GM23338 (cell line): ENCODE results near the gene POC1B. TPM values are rescaled to one million over a fixed set of nuclear protein-coding genes. Genes with fewer than 3 reads are reported as not detected.

Experiments used
- ATAC-seq: fragments of 200-7000 bp; cut with Tn5 transposase; 3 replicates; pipeline ENCODE4 v1.9.1; 2020
- DNase-seq: peaks from one replicate; pipeline ENCODE4 v3.0.0-alpha.2; 2015; ENCODE audit warnings: low spot score
- H2AFZ ChIP-seq: fragments of 200-600 bp; sonication (generic); 2 replicates; pipeline ENCODE4 v1.8.0; 2016; ENCODE audit warnings: antibody characterized with exemption, mild to moderate bottlenecking, moderate library complexity
- H3F3A ChIP-seq: fragments of 200-600 bp; sonication (generic); replicated peaks from 2 replicates; pipeline ENCODE4 v1.8.0; 2017; ENCODE audit warnings: antibody characterized with exemption, mixed run types, low read depth
- H3K27ac ChIP-seq: fragments of 200-600 bp; sonication (generic); 2 replicates; pipeline ENCODE4 v1.6.1; 2016; ENCODE audit warnings: low read depth
- H3K27me3 ChIP-seq: fragments of 200-600 bp; sonication (generic); 2 replicates; pipeline ENCODE4 v1.8.0; 2016; ENCODE audit warnings: mild to moderate bottlenecking, mixed run types, moderate library complexity; ENCODE audit not compliant: insufficient read depth
- H3K36me3 ChIP-seq: fragments of 200-600 bp; sonication (generic); 2 replicates; pipeline ENCODE4 v1.8.0; 2016; ENCODE audit warnings: mild to moderate bottlenecking; ENCODE audit not compliant: insufficient read depth
- H3K4me1 ChIP-seq: fragments of 200-600 bp; sonication (generic); 2 replicates; pipeline ENCODE4 v1.8.0; 2016; ENCODE audit warnings: mild to moderate bottlenecking, moderate library complexity; ENCODE audit not compliant: insufficient read depth
- H3K4me2 ChIP-seq: fragments of 200-600 bp; sonication (generic); 2 replicates; pipeline ENCODE4 v1.7.1; 2017; ENCODE audit warnings: mixed run types
- H3K4me3 ChIP-seq: fragments of 200-600 bp; sonication (generic); 2 replicates; pipeline ENCODE4 v1.6.1; 2016; ENCODE audit warnings: mixed run types
- H3K79me2 ChIP-seq: fragments of 200-600 bp; sonication (generic); replicated peaks from 2 replicates; pipeline ENCODE4 v1.8.0; 2017; ENCODE audit warnings: mild to moderate bottlenecking; ENCODE audit not compliant: insufficient read depth
- H3K9me2 ChIP-seq: fragments of 200-600 bp; sonication (generic); 2 replicates; pipeline ENCODE4 v1.8.0; 2017; ENCODE audit not compliant: insufficient read depth
- H4K20me1 ChIP-seq: fragments of 200-600 bp; sonication (generic); replicated peaks from 2 replicates; pipeline ENCODE4 v1.8.0; 2017; ENCODE audit warnings: mild to moderate bottlenecking; ENCODE audit not compliant: insufficient read depth
- H3K27ac Mint-ChIP-seq: 2 replicates; pipeline ENCODE4 v1.8.0; 2020; ENCODE audit warnings: inconsistent platforms, mild to moderate bottlenecking, moderate library complexity, mixed read lengths
- H3K27me3 Mint-ChIP-seq: 3 replicates; pipeline ENCODE4 v1.8.0; 2022; ENCODE audit warnings: low read depth, mild to moderate bottlenecking, moderate library complexity, mixed read lengths, inconsistent platforms; ENCODE audit not compliant: insufficient read depth, poor library complexity
- H3K36me3 Mint-ChIP-seq: 3 replicates; pipeline ENCODE4 v1.8.0; 2021; ENCODE audit warnings: low read depth, mild to moderate bottlenecking, inconsistent platforms, moderate library complexity, mixed read lengths
- H3K4me1 Mint-ChIP-seq: 3 replicates; pipeline ENCODE4 v1.8.0; 2020; ENCODE audit warnings: mild to moderate bottlenecking, inconsistent platforms, mixed read lengths
- H3K4me3 Mint-ChIP-seq: 3 replicates; pipeline ENCODE4 v1.8.0; 2021; ENCODE audit warnings: moderate library complexity, mild to moderate bottlenecking, inconsistent platforms, mixed read lengths
- H3K9me3 Mint-ChIP-seq: 3 replicates; pipeline ENCODE4 v1.8.0; 2020; ENCODE audit warnings: moderate library complexity, mild to moderate bottlenecking, inconsistent platforms, mixed read lengths
- CREB1 ChIP-seq: fragments of 250-450 bp; sonication (Bioruptor Pico); IDR thresholded peaks from 2 replicates; pipeline ENCODE4 v1.5.0; 2020; ENCODE audit warnings: low read depth, mild to moderate bottlenecking, moderate library complexity
- EZH2 ChIP-seq: fragments of 200-600 bp; sonication (generic); IDR thresholded peaks from one replicate; pipeline ENCODE4 v1.8.0; 2017; ENCODE audit warnings: antibody characterized with exemption, mild to moderate bottlenecking, low read depth; ENCODE audit not compliant: unreplicated experiment
- EZH2phosphoT487 ChIP-seq: fragments of 200-600 bp; sonication (generic); IDR thresholded peaks from one replicate; pipeline ENCODE4 v1.8.1; 2018; ENCODE audit warnings: antibody characterized with exemption; ENCODE audit not compliant: unreplicated experiment
- JUNB ChIP-seq: IDR thresholded peaks from one replicate; pipeline ENCODE4 v1.6.1; 2016; ENCODE audit warnings: antibody characterized with exemption; ENCODE audit not compliant: unreplicated experiment
- NANOG ChIP-seq: IDR thresholded peaks from 2 replicates; pipeline ENCODE4 v1.6.1; 2016; ENCODE audit warnings: antibody characterized with exemption, borderline replicate concordance
- REST ChIP-seq: IDR thresholded peaks from one replicate; pipeline ENCODE4 v1.6.1; 2018; ENCODE audit warnings: antibody characterized with exemption; ENCODE audit not compliant: unreplicated experiment
- STAT1 ChIP-seq: IDR thresholded peaks from one replicate; pipeline ENCODE4 v1.6.1; 2016; ENCODE audit warnings: antibody characterized with exemption; ENCODE audit not compliant: unreplicated experiment
- ZNF331 ChIP-seq: fragments of 250-450 bp; sonication (Bioruptor Pico); IDR thresholded peaks from 2 replicates; pipeline ENCODE4 v1.5.0; 2020; ENCODE audit warnings: low read depth, mild to moderate bottlenecking, moderate library complexity
- ZNF462 ChIP-seq: fragments of 250-450 bp; sonication (Bioruptor Pico); IDR thresholded peaks from 2 replicates; pipeline ENCODE4 v1.5.0; 2020; ENCODE audit warnings: mild to moderate bottlenecking, moderate library complexity
- polyA plus RNA-seq: library from polyadenylated mRNA; unstranded; fragments of >200 nt; fragmentation: Nextera tagmentation; extraction: Ambion mirVana; gene quantifications from 2 replicates; pipeline ENCODE4 v1.2.1, GENCODE V29; 2016
- total RNA-seq: library from RNA; depleted of rRNA; stranded (reverse); fragments of >200 nt; shearing (Covaris generic); gene quantifications from 2 replicates; pipeline ENCODE4 v1.2.3, GENCODE V29; 2014

Gene POC1B
- total and polyA plus RNA-seq, 2 experiments from 2014 or later: 11.8 to 17.5 TPM

- ATAC-seq (no peak), DNase-seq (no peak)
- peaks cover 2% of the 10 kb centered on the region; the same call in 2 of the 3 replicates for H3K9me3 Mint-ChIP-seq
- Histone ChIP-seq H3K4me2 (no peak overlapping the region), H4K20me1 (no peaks in the 10 kb centered on the region), H3F3A (no peaks in the 10 kb centered on the region), H2AFZ (no peak overlapping the region), H3K4me1 (no peaks in the 10 kb centered on the region), H3K4me3 (no peak overlapping the region), H3K27ac (no peak overlapping the region), H3K9me2 (no peaks in the 10 kb centered on the region), H3K36me3 (no peaks in the 10 kb centered on the region), H3K27me3 (no peaks in the 10 kb centered on the region), H3K79me2 (no peaks in the 10 kb centered on the region)
- H3K36me3 Mint-ChIP-seq: peaks cover 9% of the 10 kb centered on the region
- no peak overlapping the region for H3K27ac Mint-ChIP-seq
- no peaks in the 10 kb centered on the region for H3K27me3 Mint-ChIP-seq
- no peak for TF ChIP-seq EZH2
- TF ChIP-seq EZH2phosphoT487: no peak
- no peak for TF ChIP-seq ZNF331 (CRISPR knock-in tag)
- TF ChIP-seq REST: no peak
- no peak for TF ChIP-seq STAT1
- TF ChIP-seq CREB1 (CRISPR knock-in tag): no peak
- TF ChIP-seq JUNB: no peak
- TF ChIP-seq ZNF462 (CRISPR knock-in tag): no peak
- no peak for TF ChIP-seq NANOG
- H3K4me1 Mint-ChIP-seq: no peaks in the 10 kb centered on the region
- no peak overlapping the region for H3K4me3 Mint-ChIP-seq
Measured at GRCh38 chr12:89433634-89434033, 92.2 kb downstream of the POC1B start.
